Measurements from ENCODE around the gene BTAF1. TPM values are rescaled to one million over a fixed set of nuclear protein-coding genes. Genes with fewer than 3 reads are reported as not detected.
A peak's percentile ranks its signal among the peaks of the same experiment; 100 is the strongest.

BTAF1 gene
- total RNA-seq, 4 donors from 2014 or later = 23.9 to 58.6 (median 37.0) TPM

DNA sequence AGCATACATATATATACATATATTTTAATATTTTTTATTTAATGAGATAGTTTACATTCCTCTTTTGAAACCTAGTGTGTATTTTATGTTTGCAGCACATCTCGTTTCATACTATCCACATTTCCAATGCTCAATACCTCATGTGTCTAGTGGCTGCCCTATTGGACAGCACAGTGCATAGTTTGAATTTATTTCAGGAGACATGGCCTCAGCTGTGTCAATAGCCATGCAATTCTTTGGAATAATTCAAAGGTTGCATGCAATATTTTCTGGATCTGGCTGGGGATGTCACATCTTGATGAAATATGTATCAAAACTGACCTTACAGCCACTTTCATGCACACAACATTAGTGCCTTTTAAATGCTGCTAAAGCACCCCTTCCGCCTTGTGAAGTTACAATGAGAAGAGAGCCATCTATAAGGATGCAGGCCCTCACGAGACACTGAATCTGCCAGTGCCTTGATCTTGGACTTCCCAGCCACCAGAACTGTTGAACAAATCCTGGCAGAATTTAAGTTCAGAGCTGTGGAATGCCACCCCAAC is 27.3 kb upstream of the BTAF1 start:
- no peak overlapping the region for H3K27ac ChIP-seq
- H3K36me3 ChIP-seq = no peaks in the 10 kb centered on the region
- no peaks in the 10 kb centered on the region for H3K4me1 ChIP-seq
- H3K27me3 ChIP-seq = no peaks in the 10 kb centered on the region
- in situ Hi-C loops (cut with MboI; ENCODE audit: low pct_ligation_motif_present in 1 of 4, low pct_unique_long_range_greater_than_20kb in 1 of 4, low sequenced_read_pairs in 3 of 4) = no loop called here
- 72 to 91% methylated on average over 2 to 3 of the region's 3 CpGs for WGBS, 2 donors (ENCODE audit: low coverage in 1 of 2)
- intact Hi-C loops (cut with DNase I; ENCODE audit: low total_unique reads) = no loop called here
- no peaks in the 10 kb centered on the region for H3K9me3 ChIP-seq
- TF ChIP-seq POLR2AphosphoS5 (IDR thresholded peaks at IDR 0.05) = no peak
- TF ChIP-seq, protein P1, sequence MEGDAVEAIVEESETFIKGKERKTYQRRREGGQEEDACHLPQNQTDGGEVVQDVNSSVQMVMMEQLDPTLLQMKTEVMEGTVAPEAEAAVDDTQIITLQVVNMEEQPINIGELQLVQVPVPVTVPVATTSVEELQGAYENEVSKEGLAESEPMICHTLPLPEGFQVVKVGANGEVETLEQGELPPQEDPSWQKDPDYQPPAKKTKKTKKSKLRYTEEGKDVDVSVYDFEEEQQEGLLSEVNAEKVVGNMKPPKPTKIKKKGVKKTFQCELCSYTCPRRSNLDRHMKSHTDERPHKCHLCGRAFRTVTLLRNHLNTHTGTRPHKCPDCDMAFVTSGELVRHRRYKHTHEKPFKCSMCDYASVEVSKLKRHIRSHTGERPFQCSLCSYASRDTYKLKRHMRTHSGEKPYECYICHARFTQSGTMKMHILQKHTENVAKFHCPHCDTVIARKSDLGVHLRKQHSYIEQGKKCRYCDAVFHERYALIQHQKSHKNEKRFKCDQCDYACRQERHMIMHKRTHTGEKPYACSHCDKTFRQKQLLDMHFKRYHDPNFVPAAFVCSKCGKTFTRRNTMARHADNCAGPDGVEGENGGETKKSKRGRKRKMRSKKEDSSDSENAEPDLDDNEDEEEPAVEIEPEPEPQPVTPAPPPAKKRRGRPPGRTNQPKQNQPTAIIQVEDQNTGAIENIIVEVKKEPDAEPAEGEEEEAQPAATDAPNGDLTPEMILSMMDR (IDR thresholded peaks at IDR 0.05) = no peak
- no peak for TF ChIP-seq POLR2A (IDR thresholded peaks at IDR 0.05)
- TF ChIP-seq EP300 (IDR thresholded peaks at IDR 0.05; ENCODE audit: low read depth) = no peak
- no peak for DNase-seq
- no peak overlapping the region for H3K4me3 ChIP-seq

DNA sequence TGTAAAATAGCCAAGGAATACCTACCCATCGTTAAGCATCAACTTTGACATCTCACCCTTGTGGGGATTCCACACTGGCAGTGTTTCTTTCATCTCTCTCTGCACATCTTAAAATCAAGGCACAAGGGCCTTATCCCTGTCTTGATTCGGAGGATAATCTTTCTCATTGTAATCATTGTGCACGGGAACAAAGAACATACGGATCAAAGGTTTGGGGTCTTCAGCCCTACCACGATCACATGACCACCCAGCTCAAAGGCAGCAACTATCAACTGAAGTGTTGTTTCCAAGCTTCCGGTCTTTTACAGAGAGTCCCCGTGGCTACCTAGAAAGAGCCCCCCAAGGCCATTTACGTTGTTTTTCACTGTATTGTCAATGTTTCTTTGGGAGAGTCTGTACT is 26.1 kb upstream of the BTAF1 start:
- Histone ChIP-seq H3K27me3 (no peaks in the 10 kb centered on the region), H3K27ac (no peak overlapping the region), H3K4me1 (no peaks in the 10 kb centered on the region), H3K36me3 (no peaks in the 10 kb centered on the region), H3K4me3 (no peak overlapping the region), H3K9me3 (no peaks in the 10 kb centered on the region)
- WGBS, 2 donors (ENCODE audit: low coverage in 1 of 2) = 74% methylated on average over 7 to 8 of the region's 8 CpGs
- TF ChIP-seq, protein P1 (IDR thresholded peaks at IDR 0.05) = no peak
- TF ChIP-seq EP300 (IDR thresholded peaks at IDR 0.05; ENCODE audit: low read depth) = no peak
- no peak for TF ChIP-seq POLR2AphosphoS5 (IDR thresholded peaks at IDR 0.05)
- TF ChIP-seq POLR2A (IDR thresholded peaks at IDR 0.05) = no peak
- intact Hi-C loops (cut with DNase I; ENCODE audit: low total_unique reads) = no loop called here
- no peak for DNase-seq
- in situ Hi-C loops (cut with MboI; ENCODE audit: low pct_ligation_motif_present in 1 of 4, low pct_unique_long_range_greater_than_20kb in 1 of 4, low sequenced_read_pairs in 3 of 4) = no loop called here

DNA sequence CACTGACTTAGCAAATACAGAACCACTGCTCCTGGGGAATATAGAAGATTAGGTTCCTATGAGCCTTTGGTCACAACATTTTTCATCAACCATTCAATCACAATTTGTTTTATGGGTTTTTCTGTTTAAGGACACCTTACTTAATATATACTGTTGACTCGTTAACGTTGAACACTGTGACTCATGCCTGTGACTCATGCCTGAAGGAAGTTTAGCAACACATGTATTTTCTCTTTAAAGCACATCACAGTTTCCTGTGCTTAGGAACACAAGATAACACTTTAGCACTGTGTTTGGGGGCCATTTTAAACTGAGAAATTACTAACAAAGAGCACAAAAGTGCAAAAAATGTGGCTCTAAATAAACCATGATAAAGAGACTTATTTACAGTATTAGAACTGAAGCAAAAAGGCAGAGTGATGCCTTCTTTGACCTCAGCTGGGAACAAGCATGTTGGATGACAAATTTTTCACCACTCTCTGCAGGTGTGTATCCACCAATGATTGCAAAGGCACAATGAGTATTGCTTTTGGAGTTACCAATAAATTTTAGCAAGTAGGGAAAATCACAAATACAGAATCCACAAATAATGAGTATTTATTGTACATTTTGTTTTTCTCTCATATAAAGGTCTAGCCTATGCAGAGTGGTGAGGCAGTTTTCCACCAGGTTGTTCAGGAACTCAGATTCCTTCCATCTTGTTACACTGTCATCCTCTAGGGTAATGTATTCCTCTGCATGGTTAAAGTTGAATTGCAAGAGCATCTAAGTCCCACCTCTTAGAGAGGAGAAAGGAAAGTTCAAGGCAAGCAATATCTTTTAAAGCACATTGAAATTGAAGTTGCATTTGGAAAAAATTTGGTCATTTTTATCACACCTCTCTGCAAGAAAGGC is 21.5 kb upstream of the BTAF1 start:
- no peaks in the 10 kb centered on the region for H3K4me1 ChIP-seq
- H3K27ac ChIP-seq = no peak overlapping the region
- H3K4me3 ChIP-seq = no peak overlapping the region
- no peaks in the 10 kb centered on the region for H3K27me3 ChIP-seq
- intact Hi-C loops (cut with DNase I; ENCODE audit: low total_unique reads) (no loop called here), in situ Hi-C loops (cut with MboI; ENCODE audit: low pct_ligation_motif_present in 1 of 4, low pct_unique_long_range_greater_than_20kb in 1 of 4, low sequenced_read_pairs in 3 of 4) (loop anchor here (25.0 kb wide), 2 partner anchors 115 to 515 kb away; partner anchors contain the start of gene TNKS2 (in 1 of the 4))
- peak in 1 of 3 donors; percentile 7 for TF ChIP-seq POLR2AphosphoS5 (IDR thresholded peaks at IDR 0.05)
- no peak for TF ChIP-seq EP300 (IDR thresholded peaks at IDR 0.05; ENCODE audit: low read depth)
- 0 to 5% methylated on average over 2 of the region's 2 CpGs for WGBS, 2 donors (ENCODE audit: low coverage in 1 of 2)
- H3K36me3 ChIP-seq = no peaks in the 10 kb centered on the region
- no peaks in the 10 kb centered on the region for H3K9me3 ChIP-seq
- no peak for DNase-seq

DNA sequence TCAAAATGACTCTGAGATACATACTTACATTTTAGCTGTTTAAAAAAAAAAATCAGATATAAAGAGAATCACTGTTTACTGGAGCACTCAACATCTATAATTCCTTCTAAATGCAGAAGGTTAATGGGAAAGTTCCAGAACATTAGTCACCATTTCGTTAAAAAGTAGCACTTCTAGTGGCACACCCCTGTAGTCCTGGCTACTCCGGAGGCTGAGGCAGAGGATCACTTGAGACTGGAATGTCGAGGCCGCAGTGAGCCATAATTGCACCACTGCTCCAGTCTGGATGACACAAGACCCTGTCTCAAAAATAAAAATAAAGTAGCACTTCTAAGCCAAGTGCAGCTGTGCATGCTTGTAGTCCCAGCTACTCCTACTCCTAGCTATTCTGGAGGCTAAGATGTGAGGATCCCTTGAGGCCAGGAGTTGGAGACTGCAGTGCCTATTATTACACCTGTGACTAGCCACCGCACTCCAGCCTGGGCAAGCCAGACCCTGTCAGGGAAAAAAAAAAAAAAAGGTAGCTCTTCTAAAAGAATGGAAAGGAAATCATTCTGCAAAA is 16.5 kb upstream of the BTAF1 start:
- no peak for TF ChIP-seq POLR2AphosphoS5 (IDR thresholded peaks at IDR 0.05)
- TF ChIP-seq EP300 (IDR thresholded peaks at IDR 0.05; ENCODE audit: low read depth) = no peak
- TF ChIP-seq POLR2A (IDR thresholded peaks at IDR 0.05) = no peak
- TF ChIP-seq, protein P1 (IDR thresholded peaks at IDR 0.05) = no peak
- peaks cover 0 to 20% (median 3%) of the 10 kb centered on the region in 4 donors for H3K4me1 ChIP-seq
- in situ Hi-C loops (cut with MboI; ENCODE audit: low pct_ligation_motif_present in 1 of 4, low pct_unique_long_range_greater_than_20kb in 1 of 4, low sequenced_read_pairs in 3 of 4) = loop anchor here (25.0 kb wide), 2 partner anchors 120 to 520 kb away; partner anchors contain the start of gene TNKS2 (in 1 of the 4)
- intact Hi-C loops (cut with DNase I; ENCODE audit: low total_unique reads) = no loop called here
- H3K9me3 ChIP-seq = no peaks in the 10 kb centered on the region
- H3K4me3 ChIP-seq = no peak overlapping the region
- no peak for DNase-seq
- no peak overlapping the region for H3K27ac ChIP-seq
- WGBS, 2 donors (ENCODE audit: low coverage in 1 of 2) = 83 to 84% methylated on average over 1 to 5 of the region's 5 CpGs
- no peaks in the 10 kb centered on the region for H3K27me3 ChIP-seq
- no peaks in the 10 kb centered on the region for H3K36me3 ChIP-seq
